Measurements from ENCODE around the gene DYNC2H1.

DNA sequence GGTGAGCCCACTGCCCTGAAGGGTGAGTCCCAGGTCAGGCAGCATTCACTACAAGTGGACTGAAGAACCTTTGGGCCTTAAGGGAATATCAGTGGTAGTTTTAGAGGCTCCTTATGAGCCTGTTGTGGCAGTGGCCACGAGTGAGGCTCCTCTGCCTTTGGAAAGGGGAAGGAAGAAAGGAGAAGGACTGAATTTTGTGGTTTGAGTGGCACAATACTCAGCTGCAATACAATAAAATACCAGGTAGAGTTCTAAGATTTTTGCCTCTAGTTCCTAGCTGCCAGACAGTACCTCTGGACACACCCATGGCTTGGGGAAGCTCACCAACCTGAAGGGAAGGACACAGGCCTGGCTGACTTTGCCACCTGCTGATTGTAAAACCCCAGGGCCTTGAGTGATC, 260.9 kb downstream of the DYNC2H1 start:
- TF ChIP-seq, protein P1, sequence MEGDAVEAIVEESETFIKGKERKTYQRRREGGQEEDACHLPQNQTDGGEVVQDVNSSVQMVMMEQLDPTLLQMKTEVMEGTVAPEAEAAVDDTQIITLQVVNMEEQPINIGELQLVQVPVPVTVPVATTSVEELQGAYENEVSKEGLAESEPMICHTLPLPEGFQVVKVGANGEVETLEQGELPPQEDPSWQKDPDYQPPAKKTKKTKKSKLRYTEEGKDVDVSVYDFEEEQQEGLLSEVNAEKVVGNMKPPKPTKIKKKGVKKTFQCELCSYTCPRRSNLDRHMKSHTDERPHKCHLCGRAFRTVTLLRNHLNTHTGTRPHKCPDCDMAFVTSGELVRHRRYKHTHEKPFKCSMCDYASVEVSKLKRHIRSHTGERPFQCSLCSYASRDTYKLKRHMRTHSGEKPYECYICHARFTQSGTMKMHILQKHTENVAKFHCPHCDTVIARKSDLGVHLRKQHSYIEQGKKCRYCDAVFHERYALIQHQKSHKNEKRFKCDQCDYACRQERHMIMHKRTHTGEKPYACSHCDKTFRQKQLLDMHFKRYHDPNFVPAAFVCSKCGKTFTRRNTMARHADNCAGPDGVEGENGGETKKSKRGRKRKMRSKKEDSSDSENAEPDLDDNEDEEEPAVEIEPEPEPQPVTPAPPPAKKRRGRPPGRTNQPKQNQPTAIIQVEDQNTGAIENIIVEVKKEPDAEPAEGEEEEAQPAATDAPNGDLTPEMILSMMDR (IDR thresholded peaks at IDR 0.05; ENCODE audit: low read depth, low read length), result no peak
- TF ChIP-seq EZH2phosphoT487 (IDR thresholded peaks at IDR 0.05; ENCODE audit: low read depth), result no peak
